Right atrium auricular region (tissue), 2 donors: ENCODE results near the gene BBOX1. TPM values are rescaled to one million over a fixed set of nuclear protein-coding genes. Genes with fewer than 3 reads are reported as not detected.

Experiments
- DNase-seq: peaks from one replicate; pipeline ENCODE4 v3.0.0-alpha.2; 2019; ENCODE audit warnings: low spot score
- H3K27ac ChIP-seq, 2 donors: fragments of 200-600 bp; sonication (generic); 1 replicate in 1 of 2; 2 replicates in 1 of 2; pipeline ENCODE4 v1.5.1; 2016 to 2019
- H3K27me3 ChIP-seq, 2 donors: fragments of 200-600 bp; sonication (generic); one replicate each; pipeline versions ENCODE4 v1.5.1 to v1.6.0; 2017 to 2019
- H3K36me3 ChIP-seq: fragments of 200-600 bp; sonication (generic); one replicate; pipeline ENCODE4 v1.5.1; 2016
- H3K4me1 ChIP-seq, 2 donors: fragments of 200-600 bp; sonication (generic); one replicate each; pipeline versions ENCODE4 v1.5.1 to v1.6.0; 2017 to 2019
- H3K4me3 ChIP-seq, 2 donors: fragments of 200-600 bp; sonication (generic); 1 replicate in 1 of 2; 2 replicates in 1 of 2; pipeline ENCODE4 v1.5.1; 2017 to 2019; ENCODE audit warnings: mild to moderate bottlenecking in 1 of 2, moderate library complexity in 1 of 2
- H3K9me3 ChIP-seq, 2 donors: fragments of 200-600 bp; sonication (generic); one replicate each; pipeline ENCODE4 v1.5.1; 2019
- total RNA-seq, 2 donors: library from RNA; depleted of rRNA; stranded (reverse); fragments of >200 nt; gene quantifications; one replicate each; pipeline ENCODE4 v1.1.0, GENCODE V29; 2016
- TF ChIP-seq, protein P1 (sequence below), 2 donors: fragments of 200-600 bp; sonication (generic); IDR thresholded peaks; one replicate each; pipeline ENCODE4 v1.5.1; 2019; ENCODE audit warnings: antibody characterized with exemption in 2 of 2

BBOX1 gene
- total RNA-seq, 2 donors from 2014 or later = not detected

DNA sequence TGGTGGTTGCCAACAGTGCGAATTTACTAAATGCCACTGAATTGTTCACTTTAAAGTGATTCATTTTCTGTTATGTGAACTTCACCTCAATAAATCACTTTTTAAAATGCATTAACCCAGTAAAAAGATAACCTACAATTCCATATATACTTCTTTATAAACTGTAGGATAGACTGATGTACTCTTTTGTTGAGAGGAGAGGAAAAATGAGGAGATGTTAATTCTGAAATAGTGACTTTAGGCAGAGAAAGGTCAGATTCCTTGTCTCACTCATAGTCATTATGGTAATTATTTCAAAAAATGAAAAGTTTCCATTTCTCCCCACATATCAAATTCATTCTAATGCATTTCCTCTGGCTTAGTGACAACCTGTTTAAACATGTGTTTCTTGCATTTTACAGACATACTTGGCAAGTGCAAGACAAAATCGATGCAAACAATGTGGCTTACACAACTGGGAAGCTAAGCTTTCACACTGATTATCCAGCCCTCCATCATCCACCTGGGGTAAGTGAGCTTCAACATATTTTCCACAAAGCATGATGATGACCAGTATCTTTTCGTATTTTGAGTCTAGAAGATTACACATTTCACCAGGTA lies 74.5 kb downstream of the BBOX1 start:
- TF ChIP-seq, protein P1, sequence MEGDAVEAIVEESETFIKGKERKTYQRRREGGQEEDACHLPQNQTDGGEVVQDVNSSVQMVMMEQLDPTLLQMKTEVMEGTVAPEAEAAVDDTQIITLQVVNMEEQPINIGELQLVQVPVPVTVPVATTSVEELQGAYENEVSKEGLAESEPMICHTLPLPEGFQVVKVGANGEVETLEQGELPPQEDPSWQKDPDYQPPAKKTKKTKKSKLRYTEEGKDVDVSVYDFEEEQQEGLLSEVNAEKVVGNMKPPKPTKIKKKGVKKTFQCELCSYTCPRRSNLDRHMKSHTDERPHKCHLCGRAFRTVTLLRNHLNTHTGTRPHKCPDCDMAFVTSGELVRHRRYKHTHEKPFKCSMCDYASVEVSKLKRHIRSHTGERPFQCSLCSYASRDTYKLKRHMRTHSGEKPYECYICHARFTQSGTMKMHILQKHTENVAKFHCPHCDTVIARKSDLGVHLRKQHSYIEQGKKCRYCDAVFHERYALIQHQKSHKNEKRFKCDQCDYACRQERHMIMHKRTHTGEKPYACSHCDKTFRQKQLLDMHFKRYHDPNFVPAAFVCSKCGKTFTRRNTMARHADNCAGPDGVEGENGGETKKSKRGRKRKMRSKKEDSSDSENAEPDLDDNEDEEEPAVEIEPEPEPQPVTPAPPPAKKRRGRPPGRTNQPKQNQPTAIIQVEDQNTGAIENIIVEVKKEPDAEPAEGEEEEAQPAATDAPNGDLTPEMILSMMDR (IDR thresholded peaks at IDR 0.05) = no peak
- Histone ChIP-seq H3K4me3 (no peak overlapping the region), H3K4me1 (no peaks in the 10 kb centered on the region)

GRCh38 chr11:27116684-27117083 lies 76.1 kb downstream of the BBOX1 start:
- Histone ChIP-seq H3K9me3 (no peaks in the 10 kb centered on the region), H3K4me3 (no peak overlapping the region), H3K4me1 (no peaks in the 10 kb centered on the region), H3K36me3 (no peaks in the 10 kb centered on the region), H3K27ac (no peak overlapping the region), H3K27me3 (no peaks in the 10 kb centered on the region)
- TF ChIP-seq, protein P1 (IDR thresholded peaks at IDR 0.05) = no peak
- DNase-seq = no peak

More for the DNA sequence above, 74.5 kb downstream of the BBOX1 start:
- H3K27ac ChIP-seq = no peak overlapping the region
- H3K36me3 ChIP-seq = no peaks in the 10 kb centered on the region
- no peaks in the 10 kb centered on the region for H3K9me3 ChIP-seq
- no peaks in the 10 kb centered on the region for H3K27me3 ChIP-seq
- DNase-seq = no peak

GRCh38 chr11:27118371-27118770 lies 77.8 kb downstream of the BBOX1 start:
- H3K27ac ChIP-seq = no peak overlapping the region
- DNase-seq = no peak

DNA sequence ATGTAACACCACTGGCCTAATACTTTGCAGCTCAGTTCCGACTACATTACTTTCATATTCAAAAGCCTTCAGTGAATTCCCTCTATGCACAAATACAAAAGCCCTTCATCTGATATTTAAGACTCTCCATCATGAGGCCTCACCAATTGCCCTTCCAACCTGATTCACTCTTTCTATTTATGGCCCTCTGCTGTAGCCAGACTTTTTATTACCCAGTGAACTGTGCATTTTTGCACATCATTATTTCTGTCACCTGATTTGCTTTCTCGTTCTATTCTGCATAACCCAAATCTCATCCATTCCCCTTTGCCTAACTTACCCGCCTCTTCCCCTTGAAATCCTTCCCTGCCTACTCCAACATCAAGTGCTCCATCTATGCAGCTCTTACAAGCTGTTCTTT lies 78.3 kb downstream of the BBOX1 start:
- TF ChIP-seq, protein P1 (IDR thresholded peaks at IDR 0.05) = no peak
- Histone ChIP-seq H3K9me3 (no peaks in the 10 kb centered on the region), H3K4me1 (no peaks in the 10 kb centered on the region), H3K27me3 (no peaks in the 10 kb centered on the region), H3K27ac (no peak overlapping the region), H3K4me3 (no peak overlapping the region), H3K36me3 (no peaks in the 10 kb centered on the region)
- no peak for DNase-seq

More at GRCh38 chr11:27118371-27118770, 77.8 kb downstream of the BBOX1 start:
- H3K27me3 ChIP-seq = no peaks in the 10 kb centered on the region
- H3K9me3 ChIP-seq = no peaks in the 10 kb centered on the region
- H3K4me1 ChIP-seq = no peaks in the 10 kb centered on the region
- TF ChIP-seq, protein P1 (IDR thresholded peaks at IDR 0.05) = no peak
- H3K36me3 ChIP-seq = no peaks in the 10 kb centered on the region
- no peak overlapping the region for H3K4me3 ChIP-seq

DNA sequence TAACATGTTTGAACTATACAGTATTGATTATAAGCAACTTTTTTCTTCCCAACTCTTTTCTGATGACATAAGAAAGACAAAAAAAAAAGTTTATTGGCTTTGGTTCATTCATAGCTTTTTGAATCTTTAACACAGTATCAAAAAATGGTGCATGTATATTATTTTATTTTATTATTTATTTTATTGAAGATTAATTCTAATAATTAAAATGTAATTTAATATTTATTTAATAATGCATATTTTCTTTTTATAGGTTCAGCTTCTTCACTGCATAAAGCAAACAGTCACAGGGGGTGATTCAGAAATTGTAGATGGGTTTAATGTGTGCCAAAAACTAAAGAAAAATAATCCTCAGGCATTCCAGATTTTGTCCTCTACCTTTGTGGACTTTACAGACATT lies 78.8 kb downstream of the BBOX1 start:
- Histone ChIP-seq H3K4me3 (no peak overlapping the region), H3K27ac (no peak overlapping the region), H3K9me3 (no peaks in the 10 kb centered on the region), H3K4me1 (no peaks in the 10 kb centered on the region), H3K36me3 (no peaks in the 10 kb centered on the region), H3K27me3 (no peaks in the 10 kb centered on the region)
- DNase-seq = no peak
- TF ChIP-seq, protein P1 (IDR thresholded peaks at IDR 0.05) = no peak

DNA sequence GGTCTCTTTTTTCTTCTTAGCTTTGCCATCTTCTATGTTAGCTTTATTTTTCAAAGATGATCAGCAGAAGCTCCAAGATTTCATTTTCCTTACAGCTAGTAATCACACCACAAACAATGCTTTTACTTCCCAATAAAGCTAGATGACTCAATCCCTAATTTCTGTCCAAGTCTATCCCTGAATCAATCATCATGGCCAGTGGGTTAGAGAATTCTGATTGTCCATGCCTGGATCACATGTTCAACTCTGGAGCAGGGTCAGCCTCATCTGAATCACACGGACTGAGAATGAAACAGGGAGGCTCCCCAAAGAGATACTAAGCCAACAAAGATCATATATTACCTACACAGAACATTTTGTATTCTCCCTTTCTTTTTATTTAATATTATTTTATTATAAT lies 79.6 kb downstream of the BBOX1 start:
- no peak overlapping the region for H3K27ac ChIP-seq
- H3K36me3 ChIP-seq = no peaks in the 10 kb centered on the region
- H3K9me3 ChIP-seq = no peaks in the 10 kb centered on the region
- no peak overlapping the region for H3K4me3 ChIP-seq
- no peaks in the 10 kb centered on the region for H3K27me3 ChIP-seq
- DNase-seq = no peak
- TF ChIP-seq, protein P1 (IDR thresholded peaks at IDR 0.05) = no peak
- no peaks in the 10 kb centered on the region for H3K4me1 ChIP-seq
